Esophagus squamous epithelium (tissue), 4 donors: ENCODE results near the gene DGCR6L.
"Not testable (repeated sequence)": the region's sequence is repeated elsewhere in the genome, so short reads cannot be mapped to it uniquely, and the experiment has no call there.

Experiments
- CTCF ChIP-seq, 6 experiments: fragments of 450-650 bp in 4 of 6; fragments of 200-600 bp in 2 of 6; sonication (generic) in 2 of 6; IDR thresholded peaks; one replicate each; pipeline ENCODE4 v1.5.1; 2016 to 2019; ENCODE audit warnings: antibody characterized with exemption in 6 of 6, mild to moderate bottlenecking in 4 of 6, moderate library complexity in 4 of 6
- POLR2A ChIP-seq, 4 donors: fragments of 450-650 bp; IDR thresholded peaks; one replicate each; pipeline ENCODE4 v1.6.1; 2017; ENCODE audit warnings: antibody characterized with exemption in 4 of 4, mild to moderate bottlenecking in 4 of 4, moderate library complexity in 3 of 4

DNA sequence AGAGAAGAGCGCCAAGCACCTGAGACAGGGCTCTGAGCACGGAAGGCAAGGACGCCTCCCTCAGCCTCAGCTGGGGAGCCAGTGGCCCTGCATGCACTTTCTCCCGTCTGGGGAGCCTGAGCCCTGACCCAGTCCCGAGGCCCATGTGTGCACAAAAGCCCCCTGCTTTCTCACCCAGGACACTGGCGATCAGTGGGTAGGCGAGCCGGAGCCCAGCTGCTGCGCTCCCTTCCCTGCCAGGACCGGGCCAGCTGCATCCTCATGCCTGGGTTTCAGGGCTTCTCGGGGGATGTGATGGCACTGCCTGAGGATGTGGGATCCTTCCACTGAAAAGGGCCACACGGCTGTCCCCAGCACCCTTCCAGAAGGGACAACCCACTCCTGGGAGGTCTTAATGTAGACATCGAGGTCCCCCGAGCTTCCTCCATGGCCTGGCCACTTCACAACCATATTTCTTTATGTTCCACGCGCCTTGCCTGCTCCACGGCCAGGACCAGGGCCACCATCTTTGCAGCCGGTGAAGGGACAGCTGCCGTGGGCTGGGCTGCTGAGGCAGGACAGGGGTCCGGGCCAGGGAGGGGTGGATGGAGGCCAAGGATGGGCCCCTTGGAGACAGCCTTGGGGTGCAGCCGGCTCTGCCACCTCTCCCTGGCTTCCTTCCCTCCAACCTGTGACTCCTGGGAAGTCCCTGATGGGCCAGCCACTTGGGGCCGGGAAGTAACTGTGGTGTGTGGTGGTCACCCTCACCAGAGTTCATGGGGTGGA, 41.0 kb downstream of the DGCR6L start:
- not testable (repeated sequence) for TF ChIP-seq POLR2A, CTCF (IDR thresholded peaks at IDR 0.05)
